IMR-90 (cell line): ENCODE results near the gene TADA2A. TPM values are rescaled to one million over a fixed set of nuclear protein-coding genes. Genes with fewer than 3 reads are reported as not detected.
A peak's percentile ranks its signal among the peaks of the same experiment; 100 is the strongest.

Experiments used
- ATAC-seq: fragments of 200-7000 bp; cut with Tn5 transposase; 2 replicates; pipeline ENCODE4 v1.9.1; 2020; ENCODE audit warnings: low read depth, mild to moderate bottlenecking, moderate library complexity
- BruUV-seq: library from RNA; stranded (reverse); fragments of 400-500 nt; replicated peaks from 2 replicates; lab custom pipeline; 2021; lab: Mats Ljungman, UMichigan
- CTCF ChIA-PET: fragments of 300-600 bp; formaldehyde crosslinking; extraction: SDS; loops from one replicate; lab custom pipeline; 2021; ENCODE audit warnings: antibody characterized with exemption; lab: Yijun Ruan, JAX
- POLR2A ChIA-PET: fragments of 300-600 bp; sonication (Branson Sonifier 250); formaldehyde crosslinking; loops from one replicate; lab custom pipeline; 2022; ENCODE audit warnings: antibody characterized with exemption; ENCODE audit not compliant: unreplicated experiment; lab: Charles Lee
- DNase-seq: peaks from one replicate; pipeline ENCODE4 v3.0.0; 2013
- H2AFZ ChIP-seq: replicated peaks from 2 replicates; pipeline ENCODE3; 2013; ENCODE audit warnings: low read length, mild to moderate bottlenecking; ENCODE audit not compliant: poor library complexity
- H2AK5ac ChIP-seq: 2 replicates; pipeline ENCODE4 v1.6.1; 2013; ENCODE audit warnings: low read depth, low read length, inconsistent platforms
- H2AK9ac ChIP-seq: replicated peaks from 2 replicates; pipeline ENCODE3; 2013; ENCODE audit warnings: mild to moderate bottlenecking, low read depth, low read length, moderate library complexity; ENCODE audit not compliant: poor library complexity
- H2BK120ac ChIP-seq: 2 replicates; pipeline ENCODE4 v1.6.1; 2013; ENCODE audit warnings: low read depth, low read length, inconsistent platforms
- H2BK15ac ChIP-seq: 3 replicates; pipeline ENCODE4 v1.6.1; 2013; ENCODE audit warnings: low read depth, low read length, inconsistent platforms
- H2BK20ac ChIP-seq: 2 replicates; pipeline ENCODE4 v1.6.1; 2013; ENCODE audit warnings: low read depth, mild to moderate bottlenecking, inconsistent platforms, low read length, moderate library complexity
- H2BK5ac ChIP-seq: 2 replicates; pipeline ENCODE4 v1.6.1; 2013; ENCODE audit warnings: mild to moderate bottlenecking, low read depth, low read length, inconsistent platforms; ENCODE audit not compliant: poor library complexity, severe bottlenecking
- H3K14ac ChIP-seq: replicated peaks from 2 replicates; pipeline ENCODE4 v1.6.1; 2013; ENCODE audit warnings: low read depth, low read length, inconsistent platforms
- H3K18ac ChIP-seq: 2 replicates; pipeline ENCODE4 v1.6.1; 2013; ENCODE audit warnings: low read depth, low read length, control low read depth
- H3K23ac ChIP-seq: 2 replicates; pipeline ENCODE4 v1.6.1; 2013; ENCODE audit warnings: low read depth, low read length, inconsistent platforms
- H3K27ac ChIP-seq: 2 replicates; pipeline ENCODE4 v1.5.1; 2013; ENCODE audit warnings: mild to moderate bottlenecking, control low read depth, low read length; ENCODE audit not compliant: insufficient read depth
- H3K27me3 ChIP-seq: 2 replicates; pipeline ENCODE4 v1.6.1; 2013; ENCODE audit warnings: low read length; ENCODE audit not compliant: control insufficient read depth, insufficient read depth
- H3K36me3 ChIP-seq: 2 replicates; pipeline ENCODE4 v1.6.1; 2013; ENCODE audit warnings: low read length, mixed read lengths; ENCODE audit not compliant: control insufficient read depth, insufficient read depth
- H3K4ac ChIP-seq: 2 replicates; pipeline ENCODE4 v1.6.1; 2013; ENCODE audit warnings: low read depth, low read length, inconsistent platforms
- H3K4me1 ChIP-seq: 2 replicates; pipeline ENCODE4 v1.6.1; 2013; ENCODE audit warnings: low read length, mixed read lengths; ENCODE audit not compliant: control insufficient read depth, insufficient read depth
- H3K4me2 ChIP-seq: 2 replicates; pipeline ENCODE4 v1.6.1; 2013; ENCODE audit warnings: low read depth, mild to moderate bottlenecking, control low read depth, low read length, moderate library complexity
- H3K4me3 ChIP-seq: 2 replicates; pipeline ENCODE4 v1.5.1; 2013; ENCODE audit warnings: low read depth, mild to moderate bottlenecking, control low read depth, low read length, moderate library complexity; ENCODE audit not compliant: insufficient read depth
- H3K56ac ChIP-seq: 2 replicates; pipeline ENCODE4 v1.6.1; 2013; ENCODE audit warnings: low read length, inconsistent platforms; ENCODE audit not compliant: insufficient read depth; ENCODE audit errors: extremely low read depth
- H3K79me1 ChIP-seq, 2 experiments: 2 replicates each; pipeline ENCODE4 v1.6.1; 2013; ENCODE audit warnings: low read length in 2 of 2, inconsistent platforms in 1 of 2, low read depth in 1 of 2
- H3K9ac ChIP-seq: 2 replicates; pipeline ENCODE4 v1.6.1; 2013; ENCODE audit warnings: low read depth, low read length, control low read depth
- H3K9me1 ChIP-seq: 2 replicates; pipeline ENCODE4 v1.6.1; 2013; ENCODE audit warnings: low read length, inconsistent platforms; ENCODE audit not compliant: insufficient read depth
- H3K9me3 ChIP-seq: 2 replicates; pipeline ENCODE4 v1.6.1; 2013; ENCODE audit warnings: low read length; ENCODE audit not compliant: control insufficient read depth, insufficient read depth
- H4K20me1 ChIP-seq: 2 replicates; pipeline ENCODE4 v1.6.1; 2013; ENCODE audit warnings: low read length, inconsistent platforms; ENCODE audit not compliant: insufficient read depth
- H4K5ac ChIP-seq: 2 replicates; pipeline ENCODE4 v1.6.1; 2013; ENCODE audit warnings: mild to moderate bottlenecking, low read depth, low read length, control low read depth
- H4K8ac ChIP-seq, 2 experiments: 2 replicates each; pipeline ENCODE4 v1.6.1; 2013; ENCODE audit warnings: low read depth in 2 of 2, low read length in 2 of 2, control low read depth in 1 of 2, inconsistent platforms in 1 of 2
- H4K91ac ChIP-seq: 2 replicates; pipeline ENCODE4 v1.6.1; 2013; ENCODE audit warnings: low read depth, low read length, inconsistent platforms; ENCODE audit not compliant: insufficient read depth
- BHLHE40 ChIP-seq: fragments of 150-350 bp; IDR thresholded peaks from 2 replicates; pipeline ENCODE4 v1.6.1; 2016; ENCODE audit warnings: mild to moderate bottlenecking, low read depth, low read length
- CEBPB ChIP-seq: IDR thresholded peaks from 2 replicates; pipeline ENCODE4 v1.6.1; 2012; ENCODE audit warnings: low read depth, low read length, improper control_type of control experiment
- CHD1 ChIP-seq: IDR thresholded peaks from 2 replicates; pipeline ENCODE4 v1.6.1; 2012; ENCODE audit warnings: low read depth, low read length, improper control_type of control experiment
- ELK1 ChIP-seq: fragments of 150-350 bp; IDR thresholded peaks from 2 replicates; pipeline ENCODE4 v1.6.1; 2016; ENCODE audit warnings: low read depth, mild to moderate bottlenecking, low read length, moderate library complexity, borderline replicate concordance
- FOS ChIP-seq: fragments of 150-350 bp; IDR thresholded peaks from 2 replicates; pipeline ENCODE4 v1.6.1; 2016; ENCODE audit warnings: low read depth, low read length
- MAFK ChIP-seq: IDR thresholded peaks from 2 replicates; pipeline ENCODE4 v1.6.1; 2012; ENCODE audit warnings: low read depth, low read length, improper control_type of control experiment
- MAZ ChIP-seq: IDR thresholded peaks from 2 replicates; pipeline ENCODE4 v1.6.1; 2012; ENCODE audit warnings: low read depth, mild to moderate bottlenecking, low read length, improper control_type of control experiment, moderate library complexity, borderline replicate concordance
- MXI1 ChIP-seq: IDR thresholded peaks from 2 replicates; pipeline ENCODE4 v1.6.1; 2012; ENCODE audit warnings: low read depth, mild to moderate bottlenecking, low read length, moderate library complexity, borderline replicate concordance
- NFE2L2 ChIP-seq: fragments of 150-350 bp; IDR thresholded peaks from 2 replicates; pipeline ENCODE4 v1.6.1; 2016; ENCODE audit warnings: low read depth, mild to moderate bottlenecking, low read length
- POLR2A ChIP-seq: IDR thresholded peaks from 2 replicates; pipeline ENCODE4 v1.6.1; 2012; ENCODE audit warnings: mild to moderate bottlenecking, low read depth, low read length
- RCOR1 ChIP-seq: IDR thresholded peaks from 2 replicates; pipeline ENCODE4 v1.6.1; 2012; ENCODE audit warnings: mild to moderate bottlenecking, low read length, improper control_type of control experiment; ENCODE audit not compliant: insufficient replicate concordance
- RFX5 ChIP-seq: IDR thresholded peaks from 2 replicates; pipeline ENCODE4 v1.8.0; 2012; ENCODE audit warnings: low read depth, mild to moderate bottlenecking, low read length, moderate library complexity
- SMC3 ChIP-seq: fragments of 150-350 bp; IDR thresholded peaks from 2 replicates; pipeline ENCODE4 v1.6.1; 2016; ENCODE audit warnings: low read depth, mild to moderate bottlenecking, antibody characterized with exemption, low read length, moderate library complexity
- WGBS, 2 experiments: methylation state at CpG; one replicate each; pipeline versions ENCODE4 v1.1.5 to v1.1.7; 2013; ENCODE audit warnings: missing lambda C conversion rate in 2 of 2; ENCODE audit not compliant: insufficient read length in 1 of 2; ENCODE audit errors: extremely low coverage in 2 of 2; 5-methylcytosine and 5-hydroxymethylcytosine counted together
- dilution Hi-C: fragments of 300-500 bp; cut with HindIII; formaldehyde crosslinking; loops from one replicate; pipeline ENCODE4 v1.14.3; 2018; ENCODE audit warnings: low sequenced_read_pairs; ENCODE audit not compliant: unreplicated experiment
- in situ Hi-C: fragments of 300-500 bp; cut with MboI; formaldehyde crosslinking; loops from 3 replicates; pipeline ENCODE4 v1.14.3; 2019; ENCODE audit warnings: low sequenced_read_pairs, inconsistent platforms, mixed read lengths
- intact Hi-C: fragments of 100-400 bp; cut with micrococcal nuclease; formaldehyde crosslinking; loops from 2 replicates; pipeline ENCODE4 v1.10.0; 2022
- polyA plus RNA-seq, 3 experiments: library from polyadenylated mRNA; depleted of rRNA; stranded (reverse); fragments of >200 nt; gene quantifications; 2 replicates each; pipeline ENCODE4 v1.2.3, GENCODE V29; 2012; ENCODE audit warnings: low replicate concordance in 1 of 3
- total RNA-seq: library from RNA; depleted of rRNA; stranded (reverse); fragments of >200 nt; gene quantifications from 2 replicates; pipeline ENCODE4 v1.2.3, GENCODE V29; 2012

The TADA2A gene
- total and polyA plus RNA-seq, 2 of the 4 experiments (the other 2 are of a cell fraction) = 13.1 to 19.7 TPM

- no peak overlapping the region for H3K23ac ChIP-seq
- H3K9me1 ChIP-seq = peaks cover 28% of the 10 kb centered on the region
- in situ Hi-C loops = no loop called here
- H2AK5ac ChIP-seq = no peak overlapping the region
- H3K14ac ChIP-seq = no peak overlapping the region
- H3K36me3 ChIP-seq = peaks cover 37% of the 10 kb centered on the region
- no peak overlapping the region for H3K4ac ChIP-seq
- no peak overlapping the region for H4K5ac ChIP-seq
- H3K9ac ChIP-seq = no peak overlapping the region
- no peak overlapping the region for H2BK15ac ChIP-seq
- no peak overlapping the region for H4K91ac ChIP-seq
- H4K20me1 ChIP-seq = peaks cover 68% of the 10 kb centered on the region
- no peak for TF ChIP-seq BHLHE40
- no peak for TF ChIP-seq RCOR1
- no peak for TF ChIP-seq RFX5
- no peak for TF ChIP-seq ELK1
- TF ChIP-seq SMC3 = no peak
- no peak for TF ChIP-seq CHD1
- no peak for TF ChIP-seq MXI1
- TF ChIP-seq MAFK = no peak
- TF ChIP-seq CEBPB = no peak
- no peak for TF ChIP-seq FOS
- TF ChIP-seq MAZ = no peak
- TF ChIP-seq POLR2A = no peak
- no peak for TF ChIP-seq NFE2L2
- no peak overlapping the region for H2AFZ ChIP-seq
- peaks cover 6% of the 10 kb centered on the region for H3K4me1 ChIP-seq
- peak overlapping the region; percentile 33 for H2AK9ac ChIP-seq
- H3K56ac ChIP-seq = no peak overlapping the region
- no peak overlapping the region for H2BK5ac ChIP-seq
- no peak overlapping the region for H3K4me3 ChIP-seq
- no peak for DNase-seq
- ChIA-PET CTCF (no interaction called here), POLR2A (no interaction called here)
- no peak overlapping the region for H2BK20ac ChIP-seq
- peaks cover 25 to 77% of the 10 kb centered on the region in 2 experiments for H3K79me1 ChIP-seq
- no peak overlapping the region for H3K4me2 ChIP-seq
- H3K27me3 ChIP-seq = no peaks in the 10 kb centered on the region
- H3K27ac ChIP-seq = no peak overlapping the region
- intact Hi-C loops = no loop called here
- BruUV-seq = TSS peak; percentile 89
- WGBS, 2 experiments = 81% methylated on average over 18 of the region's 24 CpGs; no CpG with 5 or more reads in 1 of the 2 experiments
- ATAC-seq = no peak
- H3K9me3 ChIP-seq = no peaks in the 10 kb centered on the region
- H4K8ac ChIP-seq = no peak overlapping the region
- no peak overlapping the region for H3K18ac ChIP-seq
- dilution Hi-C loops = no loop called here
- no peak overlapping the region for H2BK120ac ChIP-seq
Observed at GRCh38 chr17:37512442-37513068, 105.9 kb downstream of the TADA2A start.
